KMS-11 (cell line): ENCODE measurements around the gene ARG2.

Experiments used
- H2AFZ ChIP-seq: fragments of 200-600 bp; sonication (generic); 2 replicates; pipeline ENCODE4 v1.6.1; 2016; ENCODE audit warnings: antibody characterized with exemption, mixed run types, low read depth
- H3K27ac ChIP-seq: fragments of 200-600 bp; sonication (generic); 2 replicates; pipeline ENCODE4 v1.6.1; 2016; ENCODE audit warnings: mild to moderate bottlenecking, mixed run types
- H3K27me3 ChIP-seq: fragments of 200-600 bp; sonication (generic); 2 replicates; pipeline ENCODE4 v1.6.1; 2017; ENCODE audit warnings: mild to moderate bottlenecking, low read depth, mixed run types, moderate library complexity; ENCODE audit not compliant: insufficient read depth
- H3K36me3 ChIP-seq: fragments of 200-600 bp; sonication (generic); 2 replicates; pipeline ENCODE4 v1.6.1; 2017; ENCODE audit warnings: mild to moderate bottlenecking, mixed run types; ENCODE audit not compliant: insufficient read depth
- H3K4me1 ChIP-seq: fragments of 200-600 bp; sonication (generic); 2 replicates; pipeline ENCODE4 v1.6.1; 2016; ENCODE audit warnings: mild to moderate bottlenecking, low read depth, mixed run types; ENCODE audit not compliant: poor library complexity, severe bottlenecking
- H3K4me2 ChIP-seq: fragments of 200-600 bp; sonication (generic); 2 replicates; pipeline ENCODE4 v1.7.0; 2016; ENCODE audit warnings: mild to moderate bottlenecking, mixed run types
- H3K4me3 ChIP-seq: fragments of 200-600 bp; sonication (generic); IDR thresholded peaks from 2 replicates; pipeline ENCODE4 v1.6.1; 2017; ENCODE audit warnings: low read depth, low read length, mixed read lengths; ENCODE audit not compliant: insufficient read depth
- H3K79me2 ChIP-seq: fragments of 200-600 bp; sonication (generic); 2 replicates; pipeline ENCODE4 v1.6.1; 2016; ENCODE audit warnings: low read depth, mixed run types; ENCODE audit not compliant: insufficient read depth
- H3K9ac ChIP-seq: fragments of 200-600 bp; sonication (generic); 2 replicates; pipeline ENCODE4 v1.6.1; 2016; ENCODE audit warnings: mild to moderate bottlenecking, mixed run types
- H4K20me1 ChIP-seq: fragments of 200-600 bp; sonication (generic); 2 replicates; pipeline ENCODE4 v1.6.1; 2016; ENCODE audit warnings: mild to moderate bottlenecking, mixed run types; ENCODE audit not compliant: insufficient read depth
- TF ChIP-seq, protein P1 (sequence below): fragments of 200-600 bp; sonication (generic); conservative IDR thresholded peaks from 2 replicates; pipeline ENCODE4 v1.6.1; 2017; ENCODE audit warnings: low read depth, mild to moderate bottlenecking, antibody characterized with exemption, low read length, moderate library complexity, mixed read lengths

Gene ARG2

DNA sequence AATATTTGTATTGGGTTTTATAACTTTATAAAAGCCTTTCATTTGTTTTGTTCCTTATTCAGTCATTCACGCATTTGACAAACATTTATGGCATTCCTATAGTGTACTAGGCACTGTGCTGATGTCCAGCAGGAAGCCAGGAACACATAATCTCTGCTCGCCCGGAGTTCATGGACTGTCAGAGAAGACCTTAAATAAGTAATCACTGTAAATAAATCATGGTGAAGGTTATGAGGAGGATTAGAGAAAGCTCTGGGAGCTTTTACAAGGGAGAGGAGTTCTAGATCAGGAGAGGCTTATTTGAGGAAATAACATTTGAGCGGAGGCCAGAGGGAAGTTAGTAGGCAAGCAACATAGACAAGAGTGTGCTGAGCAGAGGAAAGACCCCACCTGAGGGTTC lies 77.3 kb downstream of the ARG2 start:
- H3K9ac ChIP-seq = no peak overlapping the region
- H3K4me3 ChIP-seq = no peak overlapping the region
- H3K27me3 ChIP-seq = no peaks in the 10 kb centered on the region
- no peaks in the 10 kb centered on the region for H3K79me2 ChIP-seq
- no peak overlapping the region for H3K4me2 ChIP-seq
- no peak overlapping the region for H2AFZ ChIP-seq
- H3K4me1 ChIP-seq = peaks cover 6% of the 10 kb centered on the region
- H4K20me1 ChIP-seq = no peaks in the 10 kb centered on the region
- TF ChIP-seq, protein P1, sequence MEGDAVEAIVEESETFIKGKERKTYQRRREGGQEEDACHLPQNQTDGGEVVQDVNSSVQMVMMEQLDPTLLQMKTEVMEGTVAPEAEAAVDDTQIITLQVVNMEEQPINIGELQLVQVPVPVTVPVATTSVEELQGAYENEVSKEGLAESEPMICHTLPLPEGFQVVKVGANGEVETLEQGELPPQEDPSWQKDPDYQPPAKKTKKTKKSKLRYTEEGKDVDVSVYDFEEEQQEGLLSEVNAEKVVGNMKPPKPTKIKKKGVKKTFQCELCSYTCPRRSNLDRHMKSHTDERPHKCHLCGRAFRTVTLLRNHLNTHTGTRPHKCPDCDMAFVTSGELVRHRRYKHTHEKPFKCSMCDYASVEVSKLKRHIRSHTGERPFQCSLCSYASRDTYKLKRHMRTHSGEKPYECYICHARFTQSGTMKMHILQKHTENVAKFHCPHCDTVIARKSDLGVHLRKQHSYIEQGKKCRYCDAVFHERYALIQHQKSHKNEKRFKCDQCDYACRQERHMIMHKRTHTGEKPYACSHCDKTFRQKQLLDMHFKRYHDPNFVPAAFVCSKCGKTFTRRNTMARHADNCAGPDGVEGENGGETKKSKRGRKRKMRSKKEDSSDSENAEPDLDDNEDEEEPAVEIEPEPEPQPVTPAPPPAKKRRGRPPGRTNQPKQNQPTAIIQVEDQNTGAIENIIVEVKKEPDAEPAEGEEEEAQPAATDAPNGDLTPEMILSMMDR = no peak
- no peak overlapping the region for H3K27ac ChIP-seq
- no peaks in the 10 kb centered on the region for H3K36me3 ChIP-seq

DNA sequence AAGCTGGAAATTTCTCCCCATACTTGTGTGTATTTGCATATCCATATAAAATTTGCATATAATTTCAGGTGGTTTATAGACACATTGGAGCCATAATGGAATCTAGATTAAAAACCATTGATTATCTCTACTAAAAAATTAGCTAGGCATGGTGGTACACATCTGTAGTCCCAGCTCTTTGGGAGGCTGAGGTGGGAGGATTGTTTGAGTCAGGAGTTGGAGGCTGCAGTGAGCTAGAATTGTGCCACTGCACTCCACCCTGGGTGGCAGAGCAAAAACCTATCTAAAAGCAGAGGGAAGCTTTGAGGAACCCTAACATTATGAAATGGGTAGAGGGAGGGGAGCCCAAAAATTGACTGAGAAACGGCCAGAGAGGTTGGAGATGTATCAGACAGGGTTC lies 78.5 kb downstream of the ARG2 start:
- Histone ChIP-seq H3K4me2 (no peak overlapping the region), H3K4me1 (peaks cover 5% of the 10 kb centered on the region), H3K9ac (no peak overlapping the region), H3K79me2 (no peaks in the 10 kb centered on the region), H3K36me3 (no peaks in the 10 kb centered on the region), H3K27me3 (no peaks in the 10 kb centered on the region), H2AFZ (no peak overlapping the region), H3K27ac (no peak overlapping the region), H3K4me3 (no peak overlapping the region), H4K20me1 (no peaks in the 10 kb centered on the region)
- TF ChIP-seq, protein P1 = no peak
